ENCODE data around the gene TRAF3IP1.

Gene TRAF3IP1

GRCh38 chr2:238423561-238424312 is 103.4 kb downstream of the TRAF3IP1 start:
- in situ Hi-C loops (cut with HindIII; ENCODE audit: low sequenced_read_pairs): no loop called here

- in situ Hi-C loops (cut with HindIII; ENCODE audit: low sequenced_read_pairs): no loop called here
Observed at GRCh38 chr2:238424313-238424700, 104.0 kb downstream of the TRAF3IP1 start.

GRCh38 chr2:238425505-238425978 is 105.2 kb downstream of the TRAF3IP1 start:
- in situ Hi-C loops (cut with HindIII; ENCODE audit: low sequenced_read_pairs): no loop called here

- in situ Hi-C loops (cut with HindIII; ENCODE audit: low sequenced_read_pairs): no loop called here
Observed at GRCh38 chr2:238425979-238426567, 105.8 kb downstream of the TRAF3IP1 start.

- in situ Hi-C loops (cut with HindIII; ENCODE audit: low sequenced_read_pairs): no loop called here
Observed at GRCh38 chr2:238426568-238427434, 106.5 kb downstream of the TRAF3IP1 start, which contains the start of gene ASB1. Gene ASB1 (plus strand): TSS chr2:238426927. CDS start chr2:238427071, 144 bp downstream.

- in situ Hi-C loops (cut with HindIII; ENCODE audit: low sequenced_read_pairs): no loop called here
Observed at GRCh38 chr2:238427435-238428162, 107.3 kb downstream of the TRAF3IP1 start.

- in situ Hi-C loops (cut with HindIII; ENCODE audit: low sequenced_read_pairs): no loop called here
Observed at GRCh38 chr2:238428866-238429265, 108.5 kb downstream of the TRAF3IP1 start.

- in situ Hi-C loops (cut with HindIII; ENCODE audit: low sequenced_read_pairs): no loop called here
Observed at GRCh38 chr2:238430781-238431180, 110.5 kb downstream of the TRAF3IP1 start.

GRCh38 chr2:238431456-238431855 is 111.1 kb downstream of the TRAF3IP1 start:
- in situ Hi-C loops (cut with HindIII; ENCODE audit: low sequenced_read_pairs): no loop called here

GRCh38 chr2:238433300-238433915 is 113.1 kb downstream of the TRAF3IP1 start:
- in situ Hi-C loops (cut with HindIII; ENCODE audit: low sequenced_read_pairs): no loop called here

- in situ Hi-C loops (cut with HindIII; ENCODE audit: low sequenced_read_pairs): no loop called here
Observed at GRCh38 chr2:238433941-238434845, 113.9 kb downstream of the TRAF3IP1 start.

GRCh38 chr2:238434846-238435751 is 114.8 kb downstream of the TRAF3IP1 start:
- in situ Hi-C loops (cut with HindIII; ENCODE audit: low sequenced_read_pairs): no loop called here

GRCh38 chr2:238435752-238436096 is 115.4 kb downstream of the TRAF3IP1 start:
- in situ Hi-C loops (cut with HindIII; ENCODE audit: low sequenced_read_pairs): no loop called here

- in situ Hi-C loops (cut with HindIII; ENCODE audit: low sequenced_read_pairs): no loop called here
Observed at GRCh38 chr2:238438856-238439849, 118.8 kb downstream of the TRAF3IP1 start.

GRCh38 chr2:238439917-238440316 is 119.6 kb downstream of the TRAF3IP1 start:
- in situ Hi-C loops (cut with HindIII; ENCODE audit: low sequenced_read_pairs): no loop called here

GRCh38 chr2:238440331-238440730 is 120.0 kb downstream of the TRAF3IP1 start:
- in situ Hi-C loops (cut with HindIII; ENCODE audit: low sequenced_read_pairs): no loop called here

- in situ Hi-C loops (cut with HindIII; ENCODE audit: low sequenced_read_pairs): no loop called here
Observed at GRCh38 chr2:238440767-238441166, 120.4 kb downstream of the TRAF3IP1 start.

Measured in DLD1 (cell line).